ENCODE measurements around the gene TAMALIN. TPM values are rescaled to one million over a fixed set of nuclear protein-coding genes. Genes with fewer than 3 reads are reported as not detected.

Gene TAMALIN
- total and polyA plus RNA-seq, 2 of the 4 experiments (the other 2 are of a cell fraction), result 2.7 to 5.3 TPM

DNA sequence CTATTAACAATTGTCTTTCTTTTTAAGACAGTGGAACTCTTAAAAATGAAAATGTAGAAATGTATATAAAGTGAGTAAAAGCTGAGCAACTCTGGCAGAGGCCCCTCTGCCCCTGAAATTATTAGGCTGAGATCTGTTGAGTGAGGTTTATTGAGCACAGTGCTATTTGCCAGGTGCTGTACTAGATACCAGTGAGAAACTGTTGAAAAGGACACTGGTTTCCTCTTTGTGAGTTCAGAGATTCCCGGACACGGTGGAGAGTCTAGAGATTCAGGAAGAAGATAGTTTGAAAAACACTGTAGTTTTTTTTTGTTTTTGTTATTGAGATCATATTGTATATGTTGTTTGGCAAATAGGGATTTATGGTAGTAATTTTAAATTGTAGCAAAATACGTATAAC, 44.0 kb upstream of the TAMALIN start:
- Histone ChIP-seq H3K56ac (ENCODE audit: extremely low read depth, insufficient read depth, low read length) (no peak overlapping the region), H3K4me1 (ENCODE audit: control insufficient read depth, insufficient read depth, low read length) (peaks cover 9% of the 10 kb centered on the region), H4K20me1 (ENCODE audit: insufficient read depth, low read length) (peaks cover 24% of the 10 kb centered on the region; the same call in 1 of the 2 replicates), H2BK15ac (ENCODE audit: low read depth, low read length) (no peak overlapping the region), H3K9me3 (ENCODE audit: control insufficient read depth, insufficient read depth, low read length) (no peaks in the 10 kb centered on the region), H3K9ac (ENCODE audit: low read depth, low read length) (no peak overlapping the region), H2AK5ac (ENCODE audit: low read depth, low read length) (no peak overlapping the region), H4K5ac (ENCODE audit: low read depth, low read length) (no peak overlapping the region), H3K4me2 (ENCODE audit: low read depth, low read length) (no peak overlapping the region), H3K27me3 (ENCODE audit: control insufficient read depth, insufficient read depth, low read length) (no peaks in the 10 kb centered on the region), H3K4me3 (ENCODE audit: insufficient read depth, low read depth, low read length) (no peak overlapping the region), H3K18ac (ENCODE audit: low read depth, low read length) (no peak overlapping the region), H2BK20ac (ENCODE audit: low read depth, low read length) (no peak overlapping the region), H2BK5ac (ENCODE audit: low read depth, low read length, poor library complexity, severe bottlenecking) (no peak overlapping the region), H3K14ac (replicated peaks; ENCODE audit: low read depth, low read length) (no peak overlapping the region), H3K4ac (ENCODE audit: low read depth, low read length) (no peak overlapping the region), H2AFZ (replicated peaks; ENCODE audit: low read length, poor library complexity) (no peak overlapping the region), H3K9me1 (ENCODE audit: insufficient read depth, low read length) (peaks cover 11% of the 10 kb centered on the region; the same call in 1 of the 2 replicates), H4K8ac (ENCODE audit: low read depth in 2 of 2, low read length in 2 of 2) (no peak overlapping the region), H3K27ac (ENCODE audit: insufficient read depth, low read length) (no peak overlapping the region), H3K36me3 (ENCODE audit: control insufficient read depth, insufficient read depth, low read length) (peaks cover 7% of the 10 kb centered on the region), H3K79me1 (ENCODE audit: low read depth in 1 of 2, low read length in 2 of 2) (peaks cover 34 to 78% of the 10 kb centered on the region in 2 experiments), H3K23ac (ENCODE audit: low read depth, low read length) (peak overlapping the region; percentile 23; the same call in 1 of the 2 replicates), H2BK120ac (ENCODE audit: low read depth, low read length) (no peak overlapping the region), H4K91ac (ENCODE audit: insufficient read depth, low read depth, low read length) (no peak overlapping the region), H2AK9ac (replicated peaks; ENCODE audit: low read depth, low read length, poor library complexity) (no peak overlapping the region)
- CTCF ChIA-PET, result interaction anchor here (1.0 to 2.1 kb wide), 2 partner anchors 8 to 62 kb away, joined by 3 to 16 read pairs; no protein-coding TSS in a partner anchor
- ATAC-seq (ENCODE audit: low read depth) (no peak), DNase-seq (no peak)
- POLR2A ChIA-PET (ENCODE audit: unreplicated experiment), result no interaction called here
- dilution Hi-C loops (cut with HindIII; ENCODE audit: low sequenced_read_pairs, unreplicated experiment) (loop anchor here (25.0 kb wide), 1 partner anchor 100 kb away; no protein-coding TSS in a partner anchor), intact Hi-C loops (cut with micrococcal nuclease) (no loop called here), in situ Hi-C loops (cut with MboI; ENCODE audit: low sequenced_read_pairs) (no loop called here)
- TF ChIP-seq MAFK (IDR thresholded peaks at IDR 0.05; ENCODE audit: low read depth, low read length) (no peak), NFE2L2 (IDR thresholded peaks at IDR 0.05; ENCODE audit: low read depth, low read length) (no peak), SMC3 (IDR thresholded peaks at IDR 0.05; ENCODE audit: low read depth, low read length) (no peak), MXI1 (IDR thresholded peaks at IDR 0.05; ENCODE audit: borderline replicate concordance, low read depth, low read length) (no peak), RCOR1 (IDR thresholded peaks at IDR 0.05; ENCODE audit: insufficient replicate concordance, low read length) (no peak), RAD21 (IDR thresholded peaks at IDR 0.05; ENCODE audit: low read length) (no peak), CHD1 (IDR thresholded peaks at IDR 0.05; ENCODE audit: low read depth, low read length) (no peak), POLR2A (IDR thresholded peaks at IDR 0.05; ENCODE audit: low read depth, low read length) (no peak), RFX5 (IDR thresholded peaks at IDR 0.05; ENCODE audit: low read depth, low read length) (no peak), FOS (IDR thresholded peaks at IDR 0.05; ENCODE audit: low read depth, low read length) (no peak), MAZ (IDR thresholded peaks at IDR 0.05; ENCODE audit: borderline replicate concordance, low read depth, low read length) (no peak), CEBPB (IDR thresholded peaks at IDR 0.05; ENCODE audit: low read depth, low read length) (no peak), BHLHE40 (IDR thresholded peaks at IDR 0.05; ENCODE audit: low read depth, low read length) (no peak)
- TF ChIP-seq, protein P1, sequence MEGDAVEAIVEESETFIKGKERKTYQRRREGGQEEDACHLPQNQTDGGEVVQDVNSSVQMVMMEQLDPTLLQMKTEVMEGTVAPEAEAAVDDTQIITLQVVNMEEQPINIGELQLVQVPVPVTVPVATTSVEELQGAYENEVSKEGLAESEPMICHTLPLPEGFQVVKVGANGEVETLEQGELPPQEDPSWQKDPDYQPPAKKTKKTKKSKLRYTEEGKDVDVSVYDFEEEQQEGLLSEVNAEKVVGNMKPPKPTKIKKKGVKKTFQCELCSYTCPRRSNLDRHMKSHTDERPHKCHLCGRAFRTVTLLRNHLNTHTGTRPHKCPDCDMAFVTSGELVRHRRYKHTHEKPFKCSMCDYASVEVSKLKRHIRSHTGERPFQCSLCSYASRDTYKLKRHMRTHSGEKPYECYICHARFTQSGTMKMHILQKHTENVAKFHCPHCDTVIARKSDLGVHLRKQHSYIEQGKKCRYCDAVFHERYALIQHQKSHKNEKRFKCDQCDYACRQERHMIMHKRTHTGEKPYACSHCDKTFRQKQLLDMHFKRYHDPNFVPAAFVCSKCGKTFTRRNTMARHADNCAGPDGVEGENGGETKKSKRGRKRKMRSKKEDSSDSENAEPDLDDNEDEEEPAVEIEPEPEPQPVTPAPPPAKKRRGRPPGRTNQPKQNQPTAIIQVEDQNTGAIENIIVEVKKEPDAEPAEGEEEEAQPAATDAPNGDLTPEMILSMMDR (conservative IDR thresholded peaks at IDR 0.05; ENCODE audit: low read depth, low read length), result no peak
- TF ChIP-seq, protein P2, sequence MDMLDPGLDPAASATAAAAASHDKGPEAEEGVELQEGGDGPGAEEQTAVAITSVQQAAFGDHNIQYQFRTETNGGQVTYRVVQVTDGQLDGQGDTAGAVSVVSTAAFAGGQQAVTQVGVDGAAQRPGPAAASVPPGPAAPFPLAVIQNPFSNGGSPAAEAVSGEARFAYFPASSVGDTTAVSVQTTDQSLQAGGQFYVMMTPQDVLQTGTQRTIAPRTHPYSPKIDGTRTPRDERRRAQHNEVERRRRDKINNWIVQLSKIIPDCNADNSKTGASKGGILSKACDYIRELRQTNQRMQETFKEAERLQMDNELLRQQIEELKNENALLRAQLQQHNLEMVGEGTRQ (IDR thresholded peaks at IDR 0.05; ENCODE audit: low read depth, low read length), result no peak
- TF ChIP-seq, protein P3, sequence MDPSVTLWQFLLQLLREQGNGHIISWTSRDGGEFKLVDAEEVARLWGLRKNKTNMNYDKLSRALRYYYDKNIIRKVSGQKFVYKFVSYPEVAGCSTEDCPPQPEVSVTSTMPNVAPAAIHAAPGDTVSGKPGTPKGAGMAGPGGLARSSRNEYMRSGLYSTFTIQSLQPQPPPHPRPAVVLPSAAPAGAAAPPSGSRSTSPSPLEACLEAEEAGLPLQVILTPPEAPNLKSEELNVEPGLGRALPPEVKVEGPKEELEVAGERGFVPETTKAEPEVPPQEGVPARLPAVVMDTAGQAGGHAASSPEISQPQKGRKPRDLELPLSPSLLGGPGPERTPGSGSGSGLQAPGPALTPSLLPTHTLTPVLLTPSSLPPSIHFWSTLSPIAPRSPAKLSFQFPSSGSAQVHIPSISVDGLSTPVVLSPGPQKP (IDR thresholded peaks at IDR 0.05; ENCODE audit: borderline replicate concordance, low read depth, low read length), result no peak
- no CpG with 5 or more reads among the region's 3 CpGs for WGBS, 2 experiments (ENCODE audit: extremely low coverage in 2 of 2, insufficient read length in 1 of 2)
- no TSS peak for BruUV-seq (replicated peaks)
